ENCODE results near the gene ARMC5. TPM values are rescaled to one million over a fixed set of nuclear protein-coding genes. Genes with fewer than 3 reads are reported as not detected.

Gene ARMC5
- total and polyA plus RNA-seq, 10 of the 15 experiments (the other 5 are each of a cell fraction or from before 2014, with no cell fraction given): 0.06 to 13.2 (median 5.6) TPM

- TF ChIP-seq NR2C1 (IDR thresholded peaks at IDR 0.05) (no peak), ZNF592 (IDR thresholded peaks at IDR 0.05) (no peak), RB1 (IDR thresholded peaks at IDR 0.05; ENCODE audit: borderline replicate concordance) (no peak), IKZF1 (conservative IDR thresholded peaks at IDR 0.05) (no peak), BRCA1 (IDR thresholded peaks at IDR 0.05; ENCODE audit: low read depth, low read length) (no peak), SREBF2 (IDR thresholded peaks at IDR 0.05; ENCODE audit: low read length) (no peak), ZNF217 (IDR thresholded peaks at IDR 0.05) (no peak)
Observed at GRCh38 chr16:31436221-31437045, 22.9 kb upstream of the ARMC5 start (continued).

GRCh38 chr16:31438414-31438813 is 20.9 kb upstream of the ARMC5 start:
- no TSS peak for BruUV-seq (replicated peaks)
- POLR2A ChIA-PET: no interaction called here
- TF ChIP-seq IRF5 (IDR thresholded peaks at IDR 0.05; ENCODE audit: borderline replicate concordance): no peak
- TF ChIP-seq ZNF592 (IDR thresholded peaks at IDR 0.05): no peak
- no peak for TF ChIP-seq ZZZ3 (IDR thresholded peaks at IDR 0.05; ENCODE audit: control insufficient read depth, insufficient read length, low read depth)
- TF ChIP-seq POLR2A (IDR thresholded peaks at IDR 0.05; ENCODE audit: low read depth, low read length): no peak
- TF ChIP-seq CREB1 (IDR thresholded peaks at IDR 0.05; ENCODE audit: low read depth): no peak
- TF ChIP-seq CHD4 (IDR thresholded peaks at IDR 0.05): no peak

More at GRCh38 chr16:31438414-31438813, 20.9 kb upstream of the ARMC5 start:
- no peak for ATAC-seq
- ChIA-PET CTCF (interaction anchor here (1.0 kb wide), 1 partner anchor 19 kb away, joined by 3 read pairs; no protein-coding TSS in a partner anchor), RAD21 (ENCODE audit: unreplicated experiment) (interaction anchor here (0.9 to 1.9 kb wide), 3 partner anchors 9 to 93 kb away, joined by 3 to 5 read pairs (median 3); no protein-coding TSS in a partner anchor), SMC1A (ENCODE audit: uncharacterized antibody, unreplicated experiment) (interaction anchor here (0.8 to 3.7 kb wide), 5 partner anchors 14 to 105 kb away, joined by 3 to 20 read pairs (median 4); no protein-coding TSS in a partner anchor)
- no peak overlapping the region for H3K4me3 ChIP-seq
- H3K4me1 ChIP-seq (ENCODE audit: control insufficient read depth, insufficient read depth, low read length): no peaks in the 10 kb centered on the region
- no peaks in the 10 kb centered on the region for H3K27me3 ChIP-seq (replicated peaks in 1 of 2; ENCODE audit: control insufficient read depth in 2 of 2, insufficient read depth in 2 of 2, low read length in 1 of 2)
- no peaks in the 10 kb centered on the region for H3K9me3 ChIP-seq (replicated peaks; ENCODE audit: control insufficient read depth, insufficient read depth, low read length)
- no peak for DNase-seq (ENCODE audit: low read depth, low spot score)
- 83% methylated on average over 2 of the region's 2 CpGs for WGBS (ENCODE audit: insufficient coverage, insufficient replicate concordance, low lambda C conversion rate, missing lambda C conversion rate)
- FAIRE-seq: no peak
- intact Hi-C loops (cut with micrococcal nuclease; ENCODE audit: unreplicated experiment): no loop called here
- no peaks in the 10 kb centered on the region for H3K36me3 ChIP-seq (ENCODE audit: control insufficient read depth in 2 of 2, insufficient read depth in 2 of 2, low read length in 1 of 2)
- H2AFZ ChIP-seq (ENCODE audit: control insufficient read depth, low read depth, low read length): no peak overlapping the region
- no peak overlapping the region for H3K27ac ChIP-seq (ENCODE audit: control insufficient read depth, insufficient read depth)
- H4K20me1 ChIP-seq (ENCODE audit: control insufficient read depth, insufficient read depth): no peaks in the 10 kb centered on the region
- no peak overlapping the region for H3K4me2 ChIP-seq (ENCODE audit: control insufficient read depth, insufficient read depth)
- no peak overlapping the region for H3K9ac ChIP-seq (ENCODE audit: control insufficient read depth, insufficient read depth, low read length)
- H3K79me2 ChIP-seq (ENCODE audit: control insufficient read depth, insufficient read depth, low read length): no peaks in the 10 kb centered on the region
- in situ Hi-C loops (cut with MboI): loop anchor here (25.0 kb wide), 1 partner anchor 451 kb away; the partner anchor contains the start of gene HSD3B7

Data from GM12878 (cell line).